Neural crest cell (in vitro differentiated cells): ENCODE measurements around the gene CDK14. TPM values are rescaled to one million over a fixed set of nuclear protein-coding genes. Genes with fewer than 3 reads are reported as not detected.

Experiments
- DNase-seq: peaks from one replicate; pipeline ENCODE4 v3.0.0; 2021; ENCODE audit warnings: low read depth, mixed read lengths, low spot score
- H3K27ac Mint-ChIP-seq: one replicate; pipeline ENCODE4 v1.8.0; 2021; ENCODE audit warnings: mild to moderate bottlenecking, mixed read lengths; ENCODE audit not compliant: unreplicated experiment
- H3K27me3 Mint-ChIP-seq: 2 replicates; pipeline ENCODE4 v1.8.0; 2021; ENCODE audit warnings: low read depth, mild to moderate bottlenecking, mixed read lengths
- H3K36me3 Mint-ChIP-seq: 2 replicates; pipeline ENCODE4 v1.8.0; 2021; ENCODE audit warnings: low read depth, mild to moderate bottlenecking, mixed read lengths
- H3K4me1 Mint-ChIP-seq: 2 replicates; pipeline ENCODE4 v1.8.0; 2021; ENCODE audit warnings: mixed read lengths
- H3K4me3 Mint-ChIP-seq: one replicate; pipeline ENCODE4 v1.8.0; 2021; ENCODE audit warnings: mild to moderate bottlenecking, mixed read lengths
- H3K9me3 Mint-ChIP-seq: 2 replicates; pipeline ENCODE4 v1.8.0; 2021; ENCODE audit warnings: mixed read lengths
- CTCF ChIP-seq: fragments of 200-600 bp; sonication (generic); conservative IDR thresholded peaks from 2 replicates; pipeline ENCODE4 v1.5.0; 2021; ENCODE audit warnings: antibody characterized with exemption, mild to moderate bottlenecking
- total RNA-seq: library from RNA; stranded (reverse); gene quantifications from 2 replicates; pipeline ENCODE4 v1.2.1, GENCODE V29; 2021

Gene CDK14
- total RNA-seq, 1 donor from 2014 or later = 49.6 TPM

- Mint-ChIP-seq H3K4me1 (peaks cover 18% of the 10 kb centered on the region), H3K36me3 (peaks cover 4% of the 10 kb centered on the region), H3K27me3 (no peaks in the 10 kb centered on the region), H3K4me3 (no peak overlapping the region), H3K27ac (no peak overlapping the region), H3K9me3 (no peaks in the 10 kb centered on the region)
- no peak for TF ChIP-seq CTCF
- no peak for DNase-seq
Measured at GRCh38 chr7:91157579-91158320, 561.6 kb downstream of the CDK14 start.

- Mint-ChIP-seq H3K36me3 (no peaks in the 10 kb centered on the region), H3K4me1 (peaks cover 9% of the 10 kb centered on the region), H3K27ac (no peak overlapping the region), H3K9me3 (no peaks in the 10 kb centered on the region), H3K27me3 (no peaks in the 10 kb centered on the region), H3K4me3 (no peak overlapping the region)
- DNase-seq = no peak
- no peak for TF ChIP-seq CTCF
Measured at GRCh38 chr7:91162436-91162835, 566.3 kb downstream of the CDK14 start.

DNA sequence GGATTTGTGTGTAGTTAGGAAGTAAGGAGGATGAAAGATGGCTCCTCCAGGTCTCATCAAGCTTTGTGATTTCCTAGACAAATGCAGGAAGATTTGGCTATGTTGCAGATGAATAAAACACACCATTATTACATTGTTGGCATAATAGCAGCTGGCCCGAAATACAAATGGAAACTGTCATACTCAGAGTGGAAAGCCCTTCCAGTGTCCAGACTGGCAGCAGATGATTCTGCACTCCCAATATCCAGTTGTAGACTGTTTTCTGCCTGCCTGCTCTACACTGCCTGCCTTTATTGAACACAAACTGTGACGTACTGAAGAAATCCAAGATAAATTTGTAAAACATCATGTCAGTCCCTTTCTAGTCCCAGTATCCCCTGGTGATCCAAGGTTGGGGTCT lies 568.4 kb downstream of the CDK14 start:
- Mint-ChIP-seq H3K4me3 (no peak overlapping the region), H3K9me3 (no peaks in the 10 kb centered on the region), H3K36me3 (no peaks in the 10 kb centered on the region), H3K4me1 (peaks cover 21% of the 10 kb centered on the region), H3K27me3 (no peaks in the 10 kb centered on the region), H3K27ac (no peak overlapping the region)
- DNase-seq = no peak
- no peak for TF ChIP-seq CTCF

DNA sequence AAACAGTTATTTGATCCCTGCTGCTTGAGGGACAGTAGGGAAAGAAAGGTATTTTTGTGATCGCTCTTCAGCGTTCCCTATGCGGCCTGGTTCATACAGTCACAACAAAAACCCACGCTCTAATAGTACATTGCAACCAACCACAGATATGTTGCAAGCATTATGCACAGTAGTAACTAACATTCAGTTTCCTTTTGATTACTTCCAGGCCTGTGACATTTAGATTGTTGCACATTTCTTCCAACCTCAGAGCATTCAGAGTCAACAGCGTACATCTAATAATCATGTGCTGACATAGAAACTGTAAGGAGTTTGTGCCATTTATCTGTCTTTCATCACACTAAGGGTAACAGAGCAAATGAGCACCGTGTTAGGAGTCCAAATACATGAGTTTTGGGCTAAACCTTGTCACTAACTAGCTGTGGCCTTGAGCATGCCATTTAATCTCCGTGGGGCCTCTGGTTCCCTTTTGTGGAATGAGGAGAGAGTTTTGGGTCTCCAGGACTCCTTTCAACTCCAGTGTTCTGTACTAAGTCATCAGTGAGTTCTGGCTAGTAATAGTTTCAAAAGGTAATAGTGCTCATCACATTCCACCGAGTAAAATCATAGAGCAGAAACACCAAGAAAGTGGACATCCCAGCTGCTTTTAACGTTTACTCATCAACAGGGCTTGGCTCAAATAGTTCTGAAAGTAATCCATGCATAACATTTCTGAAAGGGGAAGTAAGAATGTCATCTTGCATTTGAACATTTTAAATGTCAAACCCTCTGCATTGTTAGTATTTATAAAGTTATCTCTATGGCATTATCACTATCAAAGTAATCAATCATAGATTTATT lies 569.1 kb downstream of the CDK14 start:
- no peaks in the 10 kb centered on the region for H3K9me3 Mint-ChIP-seq
- H3K27me3 Mint-ChIP-seq = no peaks in the 10 kb centered on the region
- no peak overlapping the region for H3K4me3 Mint-ChIP-seq
- no peak for DNase-seq
- H3K4me1 Mint-ChIP-seq = peaks cover 28% of the 10 kb centered on the region
- no peak overlapping the region for H3K27ac Mint-ChIP-seq
- TF ChIP-seq CTCF = no peak
- H3K36me3 Mint-ChIP-seq = no peaks in the 10 kb centered on the region

GRCh38 chr7:91165846-91166230 lies 569.7 kb downstream of the CDK14 start:
- TF ChIP-seq CTCF = no peak
- H3K27me3 Mint-ChIP-seq = no peaks in the 10 kb centered on the region
- H3K4me3 Mint-ChIP-seq = no peak overlapping the region
- no peaks in the 10 kb centered on the region for H3K36me3 Mint-ChIP-seq
- no peak for DNase-seq
- peaks cover 28% of the 10 kb centered on the region for H3K4me1 Mint-ChIP-seq
- no peak overlapping the region for H3K27ac Mint-ChIP-seq
- H3K9me3 Mint-ChIP-seq = no peaks in the 10 kb centered on the region
